Measurements from ENCODE around the gene VIPR1. TPM values are rescaled to one million over a fixed set of nuclear protein-coding genes. Genes with fewer than 3 reads are reported as not detected.
A peak's percentile ranks its signal among the peaks of the same experiment; 100 is the strongest.

VIPR1 gene
- total and polyA plus RNA-seq, 7 experiments from 2014 or later = 8.0 to 133 (median 54.9) TPM

DNA sequence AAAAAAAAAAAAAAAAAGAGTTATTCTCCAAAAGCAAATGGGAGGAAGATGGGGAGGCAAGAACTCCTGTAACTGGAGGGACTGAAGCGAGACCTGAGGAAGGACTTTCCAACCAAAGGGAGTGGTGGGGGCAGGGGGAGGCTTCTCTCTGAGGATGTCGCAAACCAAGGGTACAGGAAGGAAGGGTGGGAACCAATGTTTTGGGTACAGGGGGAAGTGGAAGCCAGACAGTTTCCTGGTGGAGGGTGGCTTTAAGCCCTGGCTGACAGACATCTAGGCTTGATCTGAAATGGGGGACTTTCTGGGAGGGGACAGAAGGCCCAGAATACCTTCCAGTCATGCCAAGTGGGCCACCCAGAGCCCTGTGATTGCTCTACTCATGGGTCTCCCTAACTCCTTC is 27.0 kb downstream of the VIPR1 start:
- Mint-ChIP-seq H3K4me1 (peaks cover 54 to 100% (median 89%) of the 10 kb centered on the region in 7 donors), H3K27me3 (no peaks in the 10 kb centered on the region), H3K36me3 (peaks cover 7 to 34% (median 18%) of the 10 kb centered on the region in 5 donors), H3K9me3 (peaks cover 0 to 4% (median 0%) of the 10 kb centered on the region in 11 donors), H3K27ac (peak overlapping the region; percentile 44 to 97 (median 90)), H3K4me3 (peak overlapping the region; percentile 57 to 86 (median 74))
- POLR2A ChIA-PET = interaction anchor here (0.7 to 1.2 kb wide), 5 partner anchors 10 to 27 kb away, joined by 3 to 7 read pairs (median 5); partner anchors contain the start of gene VIPR1
- no peaks in the 10 kb centered on the region for H3K27me3 ChIP-seq (ENCODE audit: control insufficient read depth in 2 of 2, insufficient read depth in 2 of 2, low read length in 2 of 2)
- CTCF ChIA-PET = interaction anchor here (0.9 to 1.4 kb wide), 3 partner anchors 8 to 27 kb away, joined by 4 to 5 read pairs (median 4); partner anchors contain the start of gene VIPR1
- ATAC-seq (peak; percentile 50), DNase-seq (peak in 4 of 9 donors; percentile 29 to 41 (median 36))
- no peaks in the 10 kb centered on the region for H3K9me3 ChIP-seq (ENCODE audit: control insufficient read depth in 2 of 3, low read length in 3 of 3)
- H3K4me1 ChIP-seq (ENCODE audit: control insufficient read depth in 2 of 2, insufficient read depth in 2 of 2, low read length in 2 of 2) = peaks cover 45 to 79% of the 10 kb centered on the region in 2 donors
- H3K27ac ChIP-seq (ENCODE audit: low read depth, low read length) = peak overlapping the region; percentile 60
- H3K4me3 ChIP-seq (ENCODE audit: low read length) = peak overlapping the region; percentile 52
- intact Hi-C loops (cut with micrococcal nuclease) = no loop called here
- H3K36me3 ChIP-seq (ENCODE audit: control insufficient read depth in 2 of 3, insufficient read depth in 3 of 3, low read length in 3 of 3) = peaks cover 0 to 25% (median 4%) of the 10 kb centered on the region in 3 experiments

DNA sequence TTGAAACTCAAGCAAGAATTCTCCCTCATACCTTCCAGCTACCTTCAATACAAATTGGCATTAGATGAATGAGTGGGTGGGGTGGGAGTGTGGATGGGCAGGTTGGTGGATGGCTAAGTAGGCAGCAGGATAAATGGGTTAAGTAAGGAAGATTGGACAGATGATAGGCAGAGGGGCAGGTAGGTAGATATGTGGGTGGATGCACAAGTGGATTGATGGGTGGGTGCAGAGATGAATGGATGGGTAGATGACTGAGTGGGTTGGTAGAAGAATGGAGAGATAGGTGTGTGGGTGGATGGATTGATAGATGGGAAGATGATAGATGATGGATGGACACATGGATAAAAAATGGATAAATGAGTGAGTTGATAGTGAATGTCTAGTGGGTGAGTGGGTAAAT is 27.6 kb downstream of the VIPR1 start:
- no peak for DNase-seq
- Mint-ChIP-seq H3K36me3 (peaks cover 7 to 40% (median 18%) of the 10 kb centered on the region in 5 donors), H3K4me3 (peak overlapping the region; percentile 57 to 86 (median 74)), H3K9me3 (peaks cover 0 to 4% (median 0%) of the 10 kb centered on the region in 11 donors), H3K4me1 (peaks cover 54 to 100% (median 89%) of the 10 kb centered on the region in 7 donors), H3K27ac (peak overlapping the region; percentile 44 to 97 (median 90)), H3K27me3 (no peaks in the 10 kb centered on the region)
- Histone ChIP-seq H3K9me3 (ENCODE audit: control insufficient read depth in 2 of 3, low read length in 3 of 3) (no peaks in the 10 kb centered on the region), H3K27ac (ENCODE audit: low read depth, low read length) (peak overlapping the region; percentile 60), H3K27me3 (ENCODE audit: control insufficient read depth in 2 of 2, insufficient read depth in 2 of 2, low read length in 2 of 2) (no peaks in the 10 kb centered on the region), H3K36me3 (ENCODE audit: control insufficient read depth in 2 of 3, insufficient read depth in 3 of 3, low read length in 3 of 3) (peaks cover 0 to 20% (median 0%) of the 10 kb centered on the region in 3 experiments), H3K4me1 (ENCODE audit: control insufficient read depth in 2 of 2, insufficient read depth in 2 of 2, low read length in 2 of 2) (peaks cover 45 to 79% of the 10 kb centered on the region in 2 donors), H3K4me3 (ENCODE audit: low read length) (peak overlapping the region; percentile 52)
- POLR2A ChIA-PET = interaction anchor here (0.7 kb wide), 1 partner anchor 11 kb away, joined by 3 read pairs; no protein-coding TSS in a partner anchor
- no peak for ATAC-seq
- intact Hi-C loops (cut with micrococcal nuclease) = no loop called here
- CTCF ChIA-PET = interaction anchor here (1.4 kb wide), 1 partner anchor 28 kb away, joined by 5 read pairs; the partner anchor contains the start of gene VIPR1

DNA sequence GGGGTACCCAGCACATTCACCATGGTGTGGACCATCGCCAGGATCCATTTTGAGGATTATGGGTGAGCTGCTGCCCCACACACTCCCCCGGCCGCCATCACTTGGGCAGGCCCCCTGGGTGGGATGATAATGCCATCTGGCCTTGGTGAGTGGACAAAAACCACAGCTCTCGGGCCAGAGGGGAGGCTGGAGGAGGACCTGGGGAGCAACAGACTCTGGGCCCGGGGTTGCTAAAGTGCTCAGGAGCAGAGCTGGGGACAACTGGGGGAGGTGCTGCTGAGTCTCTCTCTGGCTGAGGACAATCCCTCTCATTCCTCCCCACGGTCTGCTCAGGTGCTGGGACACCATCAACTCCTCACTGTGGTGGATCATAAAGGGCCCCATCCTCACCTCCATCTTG is 29.0 kb downstream of the VIPR1 start:
- peaks cover 0 to 20% (median 0%) of the 10 kb centered on the region in 3 experiments for H3K36me3 ChIP-seq (ENCODE audit: control insufficient read depth in 2 of 3, insufficient read depth in 3 of 3, low read length in 3 of 3)
- no peaks in the 10 kb centered on the region for H3K27me3 ChIP-seq (ENCODE audit: control insufficient read depth in 2 of 2, insufficient read depth in 2 of 2, low read length in 2 of 2)
- H3K4me1 Mint-ChIP-seq = peaks cover 53 to 92% (median 88%) of the 10 kb centered on the region in 7 donors
- peaks cover 0 to 4% (median 0%) of the 10 kb centered on the region in 11 donors for H3K9me3 Mint-ChIP-seq
- peak overlapping the region in 3 of 10 donors; percentile 14 to 86 (median 21) for H3K4me3 Mint-ChIP-seq
- no peak for ATAC-seq
- H3K36me3 Mint-ChIP-seq = peaks cover 7 to 43% (median 18%) of the 10 kb centered on the region in 5 donors
- no peak overlapping the region for H3K27ac ChIP-seq (ENCODE audit: low read depth, low read length)
- no peak overlapping the region for H3K4me3 ChIP-seq (ENCODE audit: low read length)
- no peaks in the 10 kb centered on the region for H3K27me3 Mint-ChIP-seq
- CTCF ChIA-PET = interaction anchor here (0.7 to 1.4 kb wide), 3 partner anchors 29 to 1002 kb away, joined by 3 to 5 read pairs (median 3); partner anchors contain the start of gene VIPR1
- H3K27ac Mint-ChIP-seq = peak overlapping the region; percentile 15 to 95 (median 88)
- peaks cover 43 to 73% of the 10 kb centered on the region in 2 donors for H3K4me1 ChIP-seq (ENCODE audit: control insufficient read depth in 2 of 2, insufficient read depth in 2 of 2, low read length in 2 of 2)
- DNase-seq = no peak
- POLR2A ChIA-PET = interaction anchor here (0.6 to 2.3 kb wide), 5 partner anchors 9 to 31 kb away, joined by 3 to 10 read pairs (median 3); partner anchors contain the start of gene VIPR1
- intact Hi-C loops (cut with micrococcal nuclease) = no loop called here
- H3K9me3 ChIP-seq (ENCODE audit: control insufficient read depth in 2 of 3, low read length in 3 of 3) = no peaks in the 10 kb centered on the region

DNA sequence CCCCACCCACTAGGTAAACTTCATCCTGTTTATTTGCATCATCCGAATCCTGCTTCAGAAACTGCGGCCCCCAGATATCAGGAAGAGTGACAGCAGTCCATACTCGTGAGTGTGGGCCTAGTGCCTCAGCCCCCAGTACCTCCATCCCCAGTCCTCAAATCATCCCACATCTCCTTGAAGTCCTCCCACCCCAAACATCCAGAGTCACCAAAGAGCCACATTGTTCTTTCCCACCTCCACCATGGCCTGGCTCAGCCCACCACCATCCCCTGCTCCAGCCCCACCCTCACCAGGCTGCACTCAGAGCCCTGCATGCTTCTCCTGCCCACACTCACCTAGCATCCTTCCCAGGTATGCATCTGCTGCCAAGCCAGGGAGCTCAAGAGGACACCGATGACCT is 29.8 kb downstream of the VIPR1 start:
- Histone ChIP-seq H3K4me1 (ENCODE audit: control insufficient read depth in 2 of 2, insufficient read depth in 2 of 2, low read length in 2 of 2) (peaks cover 35 to 71% of the 10 kb centered on the region in 2 donors), H3K27ac (ENCODE audit: low read depth, low read length) (no peak overlapping the region), H3K9me3 (ENCODE audit: control insufficient read depth in 2 of 3, low read length in 3 of 3) (no peaks in the 10 kb centered on the region), H3K36me3 (ENCODE audit: control insufficient read depth in 2 of 3, insufficient read depth in 3 of 3, low read length in 3 of 3) (peaks cover 0 to 20% (median 0%) of the 10 kb centered on the region in 3 experiments), H3K27me3 (ENCODE audit: control insufficient read depth in 2 of 2, insufficient read depth in 2 of 2, low read length in 2 of 2) (no peaks in the 10 kb centered on the region), H3K4me3 (ENCODE audit: low read length) (no peak overlapping the region)
- Mint-ChIP-seq H3K4me1 (peaks cover 45 to 92% (median 88%) of the 10 kb centered on the region in 7 donors), H3K9me3 (peaks cover 0 to 4% (median 0%) of the 10 kb centered on the region in 11 donors), H3K4me3 (peak overlapping the region in 7 of 10 donors; percentile 18 to 86 (median 44)), H3K27me3 (no peaks in the 10 kb centered on the region), H3K27ac (peak overlapping the region in 8 of 9 donors; percentile 83 to 98 (median 92)), H3K36me3 (peaks cover 7 to 43% (median 18%) of the 10 kb centered on the region in 5 donors)
- POLR2A ChIA-PET = interaction anchor here (1.3 to 2.3 kb wide), 2 partner anchors 22 to 30 kb away, joined by 4 to 10 read pairs; partner anchors contain the start of gene VIPR1
- no peak for DNase-seq
- CTCF ChIA-PET = interaction anchor here (0.6 to 10.1 kb wide), 4 partner anchors 19 to 1001 kb away, joined by 3 to 136 read pairs (median 4); partner anchors contain the start of gene VIPR1
- ATAC-seq = no peak
- intact Hi-C loops (cut with micrococcal nuclease) = no loop called here

DNA sequence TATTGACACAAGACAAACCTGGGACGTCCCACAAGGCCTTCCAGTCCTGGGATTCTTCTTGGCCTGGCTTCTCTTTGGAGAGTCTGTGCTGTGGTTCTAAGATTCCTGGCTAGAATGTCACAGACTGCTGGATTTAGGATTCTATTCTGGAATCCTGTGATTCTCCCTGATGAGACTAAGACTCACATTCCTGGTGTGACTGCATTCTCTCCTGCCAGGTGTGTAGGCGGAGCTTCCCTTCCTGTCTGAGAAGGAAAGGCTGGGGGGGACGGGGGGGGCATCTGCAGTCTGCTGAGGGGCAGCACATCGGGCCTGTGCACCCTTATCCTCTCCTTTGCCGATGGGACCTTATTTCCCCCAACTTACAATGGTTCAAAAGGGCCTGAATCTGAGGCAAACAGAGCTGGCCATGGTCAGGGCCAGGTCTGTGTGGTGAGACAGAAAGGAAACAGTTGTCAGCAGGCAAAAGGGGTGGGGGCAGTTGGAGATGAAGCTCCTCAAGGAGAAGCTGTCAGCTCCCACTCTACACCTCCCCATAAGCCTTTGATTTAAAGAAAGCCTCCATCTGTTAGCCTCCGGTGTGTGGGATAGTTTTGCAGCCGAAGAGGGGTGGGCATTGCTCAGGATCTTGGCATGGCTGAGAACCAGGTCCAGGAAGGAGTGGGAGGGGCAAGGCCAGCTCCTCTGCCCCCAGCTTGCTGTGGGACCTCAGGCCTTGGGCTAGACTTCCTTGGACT is 30.9 kb downstream of the VIPR1 start:
- peaks cover 0 to 20% (median 0%) of the 10 kb centered on the region in 3 experiments for H3K36me3 ChIP-seq (ENCODE audit: control insufficient read depth in 2 of 3, insufficient read depth in 3 of 3, low read length in 3 of 3)
- H3K4me1 Mint-ChIP-seq = peaks cover 42 to 88% (median 87%) of the 10 kb centered on the region in 7 donors
- no peak for DNase-seq
- no peaks in the 10 kb centered on the region for H3K9me3 ChIP-seq (ENCODE audit: control insufficient read depth in 2 of 3, low read length in 3 of 3)
- peak overlapping the region; percentile 12 for H3K27ac ChIP-seq (ENCODE audit: low read depth, low read length)
- H3K27me3 ChIP-seq (ENCODE audit: control insufficient read depth in 2 of 2, insufficient read depth in 2 of 2, low read length in 2 of 2) = no peaks in the 10 kb centered on the region
- no peak overlapping the region for H3K4me3 ChIP-seq (ENCODE audit: low read length)
- H3K36me3 Mint-ChIP-seq = peaks cover 7 to 42% (median 17%) of the 10 kb centered on the region in 5 donors
- CTCF ChIA-PET = interaction anchor here (1.1 to 10.1 kb wide), 4 partner anchors 14 to 32 kb away, joined by 3 to 136 read pairs (median 37); partner anchors contain the start of gene VIPR1
- ATAC-seq = no peak
- no peaks in the 10 kb centered on the region for H3K27me3 Mint-ChIP-seq
- H3K9me3 Mint-ChIP-seq = peaks cover 0 to 4% (median 0%) of the 10 kb centered on the region in 11 donors
- peaks cover 30 to 61% of the 10 kb centered on the region in 2 donors for H3K4me1 ChIP-seq (ENCODE audit: control insufficient read depth in 2 of 2, insufficient read depth in 2 of 2, low read length in 2 of 2)
- intact Hi-C loops (cut with micrococcal nuclease) = no loop called here
- peak overlapping the region in 3 of 10 donors; percentile 53 to 86 (median 75) for H3K4me3 Mint-ChIP-seq
- POLR2A ChIA-PET = interaction anchor here (0.8 to 8.7 kb wide), 5 partner anchors 15 to 31 kb away, joined by 3 to 82 read pairs (median 4); partner anchors contain the start of gene VIPR1
- H3K27ac Mint-ChIP-seq = peak overlapping the region in 8 of 9 donors; percentile 83 to 98 (median 92)

Measured in naive thymus-derived CD4-positive, alpha-beta T cell (primary cell).